AG09319 (cell line): Measurements from ENCODE around the gene AK9.

Source experiments
- DNase-seq: peaks from one replicate; pipeline ENCODE4 v3.0.0-alpha.2; 2010; ENCODE audit warnings: low read depth; ENCODE audit errors: extremely low read depth
- CTCF ChIP-seq: IDR thresholded peaks from 2 replicates; pipeline ENCODE4 v1.5.1; 2011; ENCODE audit warnings: low read depth, mild to moderate bottlenecking, inconsistent platforms, low read length, moderate library complexity

AK9 gene

GRCh38 chr6:109722564-109723254 lies 31.7 kb upstream of the AK9 start:
- no peak for TF ChIP-seq CTCF
- no peak for DNase-seq

- no peak for DNase-seq
- no peak for TF ChIP-seq CTCF
Measured at GRCh38 chr6:109722011-109722410, 31.0 kb upstream of the AK9 start.

GRCh38 chr6:109720311-109720710 lies 29.3 kb upstream of the AK9 start:
- no peak for TF ChIP-seq CTCF

GRCh38 chr6:109718991-109719390 lies 28.0 kb upstream of the AK9 start:
- no peak for DNase-seq
- no peak for TF ChIP-seq CTCF

More at GRCh38 chr6:109720311-109720710, 29.3 kb upstream of the AK9 start:
- DNase-seq, result no peak

GRCh38 chr6:109717971-109718370 lies 27.0 kb upstream of the AK9 start:
- no peak for DNase-seq
- TF ChIP-seq CTCF, result no peak

- no peak for DNase-seq
- no peak for TF ChIP-seq CTCF
Measured at GRCh38 chr6:109715616-109716015, 24.6 kb upstream of the AK9 start.

- DNase-seq, result no peak
Measured at GRCh38 chr6:109714611-109715010, 23.6 kb upstream of the AK9 start.

More at GRCh38 chr6:109714611-109715010, 23.6 kb upstream of the AK9 start:
- TF ChIP-seq CTCF, result no peak
